WTC11 (cell line): ENCODE measurements around the gene ITIH2. TPM values are rescaled to one million over a fixed set of nuclear protein-coding genes. Genes with fewer than 3 reads are reported as not detected.

Experiments used
- ATAC-seq: fragments of 200-7000 bp; cut with Tn5 transposase; 2 replicates; pipeline ENCODE4 v1.10.0; 2021; ENCODE audit warnings: mild to moderate bottlenecking, moderate library complexity
- CTCF ChIA-PET: fragments of 300-600 bp; sonication (Branson Sonifier 250); formaldehyde crosslinking; loops from one replicate; lab custom pipeline; 2021; ENCODE audit warnings: antibody characterized with exemption; lab: Charles Lee
- POLR2A ChIA-PET: fragments of 350-600 bp; sonication (Branson Sonifier 250); formaldehyde crosslinking; loops from one replicate; lab custom pipeline; 2021; ENCODE audit warnings: antibody characterized with exemption; lab: Charles Lee
- DNase-seq: peaks from one replicate; pipeline ENCODE4 v3.0.0; 2021; ENCODE audit warnings: low spot score
- H3K27ac Mint-ChIP-seq: 2 replicates; pipeline ENCODE4 v1.8.0; 2021; ENCODE audit warnings: mixed read lengths
- H3K27me3 Mint-ChIP-seq: 2 replicates; pipeline ENCODE4 v1.8.0; 2021; ENCODE audit warnings: low read depth, mild to moderate bottlenecking, moderate library complexity, mixed read lengths
- H3K36me3 Mint-ChIP-seq: 2 replicates; pipeline ENCODE4 v1.8.0; 2021; ENCODE audit warnings: mixed read lengths
- H3K4me1 Mint-ChIP-seq: 2 replicates; pipeline ENCODE4 v1.8.0; 2022; ENCODE audit warnings: mixed read lengths
- H3K4me3 Mint-ChIP-seq: 2 replicates; pipeline ENCODE4 v1.8.0; 2021; ENCODE audit warnings: mild to moderate bottlenecking, moderate library complexity, mixed read lengths
- H3K9me3 Mint-ChIP-seq: 2 replicates; pipeline ENCODE4 v1.8.0; 2021; ENCODE audit warnings: mixed read lengths
- CREM ChIP-seq: sonication (generic); formaldehyde crosslinking; IDR thresholded peaks from 2 replicates; pipeline ENCODE4 v1.8.1; 2022; ENCODE audit warnings: mild to moderate bottlenecking, missing genetic modification reagents, moderate library complexity
- ELF4 ChIP-seq: sonication (generic); formaldehyde crosslinking; IDR thresholded peaks from 2 replicates; pipeline ENCODE4 v1.8.1; 2022; ENCODE audit warnings: low read depth, mild to moderate bottlenecking, moderate library complexity, missing genetic modification reagents
- ERG ChIP-seq: fragments of 250-450 bp; sonication (Bioruptor Pico); IDR thresholded peaks from 2 replicates; pipeline ENCODE4 v1.8.0; 2021; ENCODE audit warnings: mild to moderate bottlenecking
- IRF2 ChIP-seq: sonication (generic); formaldehyde crosslinking; IDR thresholded peaks from 2 replicates; pipeline ENCODE4 v1.8.0; 2022; ENCODE audit warnings: low read depth, missing genetic modification reagents, borderline replicate concordance
- MLX ChIP-seq: sonication (generic); formaldehyde crosslinking; IDR thresholded peaks from 2 replicates; pipeline ENCODE4 v1.8.1; 2023; ENCODE audit warnings: mild to moderate bottlenecking, missing genetic modification reagents, moderate library complexity
- STAT6 ChIP-seq: sonication (generic); formaldehyde crosslinking; conservative IDR thresholded peaks from 2 replicates; pipeline ENCODE4 v1.8.1; 2023; ENCODE audit warnings: mild to moderate bottlenecking, low read depth, missing genetic modification reagents, moderate library complexity
- TEAD1 ChIP-seq: sonication (generic); formaldehyde crosslinking; IDR thresholded peaks from 2 replicates; pipeline ENCODE4 v1.8.0; 2022; ENCODE audit warnings: mild to moderate bottlenecking, missing genetic modification reagents
- ZBTB21 ChIP-seq: sonication (generic); formaldehyde crosslinking; IDR thresholded peaks from 2 replicates; pipeline ENCODE4 v1.8.1; 2023; ENCODE audit warnings: mild to moderate bottlenecking, missing genetic modification reagents, borderline replicate concordance
- ZNF219 ChIP-seq: sonication (generic); formaldehyde crosslinking; IDR thresholded peaks from 2 replicates; pipeline ENCODE4 v1.8.0; 2023; ENCODE audit warnings: missing genetic modification reagents, mild to moderate bottlenecking, borderline replicate concordance
- ZNF263 ChIP-seq: sonication (generic); formaldehyde crosslinking; IDR thresholded peaks from 2 replicates; pipeline ENCODE4 v1.8.1; 2022; ENCODE audit warnings: low read depth, mild to moderate bottlenecking, moderate library complexity, missing genetic modification reagents
- ZNF317 ChIP-seq: sonication (generic); formaldehyde crosslinking; IDR thresholded peaks from 2 replicates; pipeline ENCODE4 v1.8.1; 2023; ENCODE audit warnings: low read depth, mild to moderate bottlenecking, moderate library complexity, missing genetic modification reagents, borderline replicate concordance
- ZNF416 ChIP-seq: fragments of 250-450 bp; sonication (Bioruptor Pico); IDR thresholded peaks from 2 replicates; pipeline ENCODE4 v1.9.0; 2021; ENCODE audit warnings: mild to moderate bottlenecking, inconsistent platforms
- ZNF512 ChIP-seq: sonication (generic); formaldehyde crosslinking; IDR thresholded peaks from 2 replicates; pipeline ENCODE4 v1.8.1; 2022; ENCODE audit warnings: missing genetic modification reagents, borderline replicate concordance
- ZNF671 ChIP-seq: fragments of 250-450 bp; sonication (Bioruptor Pico); IDR thresholded peaks from 2 replicates; pipeline ENCODE4 v1.8.0; 2021; ENCODE audit warnings: mild to moderate bottlenecking
- total RNA-seq: library from RNA; stranded (reverse); gene quantifications from 3 replicates; pipeline ENCODE4 v1.2.3, GENCODE V29; 2021
- TF ChIP-seq, protein P1 (sequence below): fragments of 250-450 bp; sonication (Bioruptor Pico); IDR thresholded peaks from 2 replicates; pipeline ENCODE4 v2.1.2; 2022; ENCODE audit warnings: mild to moderate bottlenecking, moderate library complexity
- TF ChIP-seq, protein P2 (sequence below): sonication (generic); formaldehyde crosslinking; IDR thresholded peaks from 2 replicates; pipeline ENCODE4 v1.8.0; 2023; ENCODE audit warnings: mild to moderate bottlenecking, missing genetic modification reagents
- TF ChIP-seq, protein P3 (sequence below): sonication (generic); formaldehyde crosslinking; IDR thresholded peaks from 2 replicates; pipeline ENCODE4 v1.8.1; 2022; ENCODE audit warnings: mild to moderate bottlenecking, missing genetic modification reagents, moderate library complexity, borderline replicate concordance
- TF ChIP-seq, protein P4 (sequence below): sonication (generic); formaldehyde crosslinking; IDR thresholded peaks from 2 replicates; pipeline ENCODE4 v1.8.1; 2023; ENCODE audit warnings: mild to moderate bottlenecking, moderate library complexity, missing genetic modification reagents

Gene ITIH2
- total RNA-seq, 1 experiment from 2014 or later: 0.83 TPM

GRCh38 chr10:7696545-7696944 lies 6.6 kb upstream of the ITIH2 start:
- TF ChIP-seq ZNF219 (no peak), ZNF671 (CRISPR knock-in tag) (no peak), ERG (no peak), ELF4 (CRISPR knock-in tag) (no peak), ZNF317 (no peak), STAT6 (CRISPR knock-in tag) (no peak), MLX (CRISPR knock-in tag) (no peak)
- peaks cover 18% of the 10 kb centered on the region for H3K36me3 Mint-ChIP-seq
- H3K4me1 Mint-ChIP-seq: no peaks in the 10 kb centered on the region
- POLR2A ChIA-PET: no interaction called here
- no peak overlapping the region for H3K27ac Mint-ChIP-seq
- CTCF ChIA-PET: interaction anchor here (3.1 kb wide), 1 partner anchor 9 kb away, joined by 12 read pairs; no protein-coding TSS in a partner anchor
- ATAC-seq (no peak), DNase-seq (no peak)
- H3K9me3 Mint-ChIP-seq: peaks cover 28% of the 10 kb centered on the region
- H3K4me3 Mint-ChIP-seq: no peak overlapping the region
- H3K27me3 Mint-ChIP-seq: no peaks in the 10 kb centered on the region; the same call in 1 of the 2 replicates

- Mint-ChIP-seq H3K9me3 (peaks cover 19% of the 10 kb centered on the region), H3K4me1 (peaks cover 3% of the 10 kb centered on the region), H3K27ac (no peak overlapping the region), H3K36me3 (peaks cover 11% of the 10 kb centered on the region), H3K27me3 (no peaks in the 10 kb centered on the region; the same call in 1 of the 2 replicates), H3K4me3 (no peak overlapping the region)
- TF ChIP-seq CREM (CRISPR knock-in tag): no peak
- TF ChIP-seq ZBTB21 (CRISPR knock-in tag): no peak
- TF ChIP-seq, protein P1, sequence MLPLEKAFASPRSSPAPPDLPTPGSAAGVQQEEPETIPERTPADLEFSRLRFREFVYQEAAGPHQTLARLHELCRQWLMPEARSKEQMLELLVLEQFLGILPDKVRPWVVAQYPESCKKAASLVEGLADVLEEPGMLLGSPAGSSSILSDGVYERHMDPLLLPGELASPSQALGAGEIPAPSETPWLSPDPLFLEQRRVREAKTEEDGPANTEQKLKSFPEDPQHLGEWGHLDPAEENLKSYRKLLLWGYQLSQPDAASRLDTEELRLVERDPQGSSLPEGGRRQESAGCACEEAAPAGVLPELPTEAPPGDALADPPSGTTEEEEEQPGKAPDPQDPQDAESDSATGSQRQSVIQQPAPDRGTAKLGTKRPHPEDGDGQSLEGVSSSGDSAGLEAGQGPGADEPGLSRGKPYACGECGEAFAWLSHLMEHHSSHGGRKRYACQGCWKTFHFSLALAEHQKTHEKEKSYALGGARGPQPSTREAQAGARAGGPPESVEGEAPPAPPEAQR (CRISPR knock-in tag): no peak
- TF ChIP-seq ZNF512 (CRISPR knock-in tag): no peak
- TF ChIP-seq ZNF263 (CRISPR knock-in tag): no peak
- TF ChIP-seq, protein P2, sequence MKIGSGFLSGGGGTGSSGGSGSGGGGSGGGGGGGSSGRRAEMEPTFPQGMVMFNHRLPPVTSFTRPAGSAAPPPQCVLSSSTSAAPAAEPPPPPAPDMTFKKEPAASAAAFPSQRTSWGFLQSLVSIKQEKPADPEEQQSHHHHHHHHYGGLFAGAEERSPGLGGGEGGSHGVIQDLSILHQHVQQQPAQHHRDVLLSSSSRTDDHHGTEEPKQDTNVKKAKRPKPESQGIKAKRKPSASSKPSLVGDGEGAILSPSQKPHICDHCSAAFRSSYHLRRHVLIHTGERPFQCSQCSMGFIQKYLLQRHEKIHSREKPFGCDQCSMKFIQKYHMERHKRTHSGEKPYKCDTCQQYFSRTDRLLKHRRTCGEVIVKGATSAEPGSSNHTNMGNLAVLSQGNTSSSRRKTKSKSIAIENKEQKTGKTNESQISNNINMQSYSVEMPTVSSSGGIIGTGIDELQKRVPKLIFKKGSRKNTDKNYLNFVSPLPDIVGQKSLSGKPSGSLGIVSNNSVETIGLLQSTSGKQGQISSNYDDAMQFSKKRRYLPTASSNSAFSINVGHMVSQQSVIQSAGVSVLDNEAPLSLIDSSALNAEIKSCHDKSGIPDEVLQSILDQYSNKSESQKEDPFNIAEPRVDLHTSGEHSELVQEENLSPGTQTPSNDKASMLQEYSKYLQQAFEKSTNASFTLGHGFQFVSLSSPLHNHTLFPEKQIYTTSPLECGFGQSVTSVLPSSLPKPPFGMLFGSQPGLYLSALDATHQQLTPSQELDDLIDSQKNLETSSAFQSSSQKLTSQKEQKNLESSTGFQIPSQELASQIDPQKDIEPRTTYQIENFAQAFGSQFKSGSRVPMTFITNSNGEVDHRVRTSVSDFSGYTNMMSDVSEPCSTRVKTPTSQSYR (CRISPR knock-in tag): no peak
- TF ChIP-seq TEAD1 (CRISPR knock-in tag): no peak
- TF ChIP-seq, protein P3, sequence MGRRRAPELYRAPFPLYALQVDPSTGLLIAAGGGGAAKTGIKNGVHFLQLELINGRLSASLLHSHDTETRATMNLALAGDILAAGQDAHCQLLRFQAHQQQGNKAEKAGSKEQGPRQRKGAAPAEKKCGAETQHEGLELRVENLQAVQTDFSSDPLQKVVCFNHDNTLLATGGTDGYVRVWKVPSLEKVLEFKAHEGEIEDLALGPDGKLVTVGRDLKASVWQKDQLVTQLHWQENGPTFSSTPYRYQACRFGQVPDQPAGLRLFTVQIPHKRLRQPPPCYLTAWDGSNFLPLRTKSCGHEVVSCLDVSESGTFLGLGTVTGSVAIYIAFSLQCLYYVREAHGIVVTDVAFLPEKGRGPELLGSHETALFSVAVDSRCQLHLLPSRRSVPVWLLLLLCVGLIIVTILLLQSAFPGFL (CRISPR knock-in tag): no peak
- no peak for TF ChIP-seq ZNF317
- no peak for TF ChIP-seq ZNF416 (CRISPR knock-in tag)
- no peak for TF ChIP-seq ERG
- no peak for TF ChIP-seq IRF2
- TF ChIP-seq, protein P4, sequence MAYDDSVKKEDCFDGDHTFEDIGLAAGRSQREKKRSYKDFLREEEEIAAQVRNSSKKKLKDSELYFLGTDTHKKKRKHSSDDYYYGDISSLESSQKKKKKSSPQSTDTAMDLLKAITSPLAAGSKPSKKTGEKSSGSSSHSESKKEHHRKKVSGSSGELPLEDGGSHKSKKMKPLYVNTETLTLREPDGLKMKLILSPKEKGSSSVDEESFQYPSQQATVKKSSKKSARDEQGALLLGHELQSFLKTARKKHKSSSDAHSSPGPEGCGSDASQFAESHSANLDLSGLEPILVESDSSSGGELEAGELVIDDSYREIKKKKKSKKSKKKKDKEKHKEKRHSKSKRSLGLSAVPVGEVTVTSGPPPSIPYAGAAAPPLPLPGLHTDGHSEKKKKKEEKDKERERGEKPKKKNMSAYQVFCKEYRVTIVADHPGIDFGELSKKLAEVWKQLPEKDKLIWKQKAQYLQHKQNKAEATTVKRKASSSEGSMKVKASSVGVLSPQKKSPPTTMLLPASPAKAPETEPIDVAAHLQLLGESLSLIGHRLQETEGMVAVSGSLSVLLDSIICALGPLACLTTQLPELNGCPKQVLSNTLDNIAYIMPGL (CRISPR knock-in tag): no peak
- POLR2A ChIA-PET: no interaction called here
- no peak for DNase-seq
- CTCF ChIA-PET: interaction anchor here (3.1 kb wide), 1 partner anchor 10 kb away, joined by 12 read pairs; no protein-coding TSS in a partner anchor
- ATAC-seq: no peak
Measured at GRCh38 chr10:7697426-7697825, 5.7 kb upstream of the ITIH2 start.
